GM21723 (cell line): ENCODE data around the gene CEACAM19.
"Not testable (repeated sequence)": the region's sequence is repeated elsewhere in the genome, so short reads cannot be mapped to it uniquely, and the experiment has no call there.

ENCODE experiments used
- ATAC-seq: cut with Tn5 transposase; IDR thresholded peaks from one replicate; pipeline ENCODE4 v1.9.1; 2021; ENCODE audit warnings: mild to moderate bottlenecking, moderate library complexity; ENCODE audit not compliant: unreplicated experiment

The CEACAM19 gene

GRCh38 chr19:44720396-44720795 lies 49.1 kb downstream of the CEACAM19 start:
- not testable (repeated sequence) for ATAC-seq

GRCh38 chr19:44720945-44721344 lies 49.7 kb downstream of the CEACAM19 start:
- no peak for ATAC-seq

GRCh38 chr19:44721369-44721768 lies 50.1 kb downstream of the CEACAM19 start:
- not testable (repeated sequence) for ATAC-seq

GRCh38 chr19:44722131-44723121 lies 51.1 kb downstream of the CEACAM19 start:
- ATAC-seq: no peak

DNA sequence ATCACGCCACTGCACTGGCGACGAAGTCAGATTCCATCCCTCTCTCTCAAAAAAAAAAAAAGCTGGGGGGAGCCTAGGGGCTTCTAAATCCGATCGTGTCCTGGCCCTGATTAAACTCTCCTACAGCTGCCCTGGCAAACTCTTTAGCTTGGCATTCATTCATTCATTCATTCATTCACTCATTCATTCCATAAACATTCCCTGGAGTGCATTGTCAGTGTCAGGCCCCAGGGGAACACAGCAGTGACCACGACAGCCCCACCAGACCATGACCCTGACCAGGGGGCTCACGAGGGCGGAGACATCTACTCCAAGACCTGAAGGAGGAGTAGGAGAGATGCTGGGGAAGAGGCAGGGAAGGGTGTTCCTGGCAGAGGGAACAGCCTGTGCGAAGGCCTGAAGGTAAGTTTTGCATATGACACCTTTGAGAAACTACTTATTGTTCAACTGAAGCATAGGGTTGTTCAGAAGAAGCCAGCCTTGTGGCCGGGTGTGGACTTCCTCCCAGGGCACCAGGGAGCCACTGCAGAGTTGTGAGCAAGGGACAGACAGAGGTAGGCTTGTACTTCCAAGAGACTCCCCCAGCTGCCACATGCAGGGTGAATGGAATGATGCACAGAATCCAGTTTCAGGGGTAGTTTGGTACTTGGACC lies 52.1 kb downstream of the CEACAM19 start:
- no peak for ATAC-seq

DNA sequence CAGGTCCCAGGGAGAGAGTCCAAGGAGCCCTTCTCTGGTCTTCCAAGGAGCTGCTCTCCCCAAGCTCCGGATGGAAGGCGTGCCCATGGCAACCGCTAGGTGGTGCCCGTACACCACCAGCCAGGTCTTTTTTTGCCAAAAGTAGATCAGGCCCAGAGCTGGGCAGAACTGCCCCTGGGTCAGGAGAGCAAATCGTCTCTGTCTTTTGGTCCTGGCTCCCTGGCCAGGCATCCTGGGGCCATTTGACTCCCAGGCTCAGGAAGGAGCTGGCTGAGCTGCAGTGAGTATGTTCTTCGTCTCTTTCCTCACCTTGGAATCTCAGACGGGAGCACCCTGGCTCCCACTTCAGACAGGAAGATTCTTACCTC lies 52.7 kb downstream of the CEACAM19 start:
- ATAC-seq: no peak

DNA sequence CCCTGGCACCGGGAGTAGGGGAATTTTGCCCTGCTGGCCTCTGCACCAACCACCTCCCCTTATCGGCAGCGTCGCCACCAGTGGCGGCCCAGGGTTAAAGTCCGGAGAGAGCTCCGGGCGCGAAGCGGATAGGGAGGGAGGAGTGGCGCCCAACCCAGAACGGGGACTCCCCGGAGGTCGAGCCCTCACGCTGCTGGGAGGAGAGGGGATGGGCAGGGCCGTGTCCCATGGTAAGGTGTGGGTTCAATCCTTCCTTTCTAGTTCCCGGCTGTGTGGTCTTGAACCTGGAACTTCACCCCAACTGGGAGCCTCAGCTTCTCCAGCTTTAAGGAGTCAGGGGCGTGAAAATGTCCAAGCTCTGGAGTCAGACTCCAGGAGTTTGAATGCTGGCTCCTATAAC lies 54.0 kb downstream of the CEACAM19 start:
- no peak for ATAC-seq

DNA sequence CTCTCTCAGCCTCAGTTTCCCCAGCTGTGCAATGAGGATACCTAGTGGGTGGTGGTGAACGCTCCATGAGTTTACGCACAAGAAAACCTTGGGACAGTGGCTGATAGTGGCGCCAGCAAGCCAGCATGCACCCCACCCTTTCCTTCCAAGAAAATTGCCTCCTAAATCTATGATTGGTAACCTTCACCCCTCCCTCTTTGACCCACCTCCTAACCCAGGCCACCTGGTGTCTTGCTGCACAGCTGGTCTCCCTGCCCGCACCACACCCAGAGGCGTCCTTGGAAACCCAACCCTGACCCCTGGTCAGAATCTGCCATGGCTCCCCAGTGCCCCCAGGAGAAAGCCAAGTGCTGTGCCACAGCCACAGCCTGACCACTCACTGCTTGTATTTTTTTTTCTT lies 54.4 kb downstream of the CEACAM19 start:
- ATAC-seq: no peak

DNA sequence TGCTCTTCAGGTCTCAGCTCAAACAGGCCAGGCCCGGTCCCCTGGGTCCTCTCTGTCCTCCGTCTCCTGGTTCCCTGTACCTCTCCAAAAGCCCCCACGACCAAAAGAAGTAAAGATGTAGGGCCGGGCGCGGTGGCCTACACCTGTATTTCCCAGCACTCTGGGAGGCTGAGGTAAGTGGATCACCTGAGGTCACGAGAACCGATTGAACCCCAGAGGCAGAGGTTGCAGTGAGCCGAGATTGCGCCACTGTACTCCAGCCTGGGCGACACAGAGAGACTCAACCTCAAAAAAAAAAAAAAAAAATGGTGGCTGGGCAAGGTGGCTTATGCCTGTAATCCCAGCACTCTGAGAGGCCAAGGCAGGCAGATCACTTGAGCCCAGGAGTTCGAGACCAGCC lies 55.2 kb downstream of the CEACAM19 start:
- ATAC-seq: no peak

DNA sequence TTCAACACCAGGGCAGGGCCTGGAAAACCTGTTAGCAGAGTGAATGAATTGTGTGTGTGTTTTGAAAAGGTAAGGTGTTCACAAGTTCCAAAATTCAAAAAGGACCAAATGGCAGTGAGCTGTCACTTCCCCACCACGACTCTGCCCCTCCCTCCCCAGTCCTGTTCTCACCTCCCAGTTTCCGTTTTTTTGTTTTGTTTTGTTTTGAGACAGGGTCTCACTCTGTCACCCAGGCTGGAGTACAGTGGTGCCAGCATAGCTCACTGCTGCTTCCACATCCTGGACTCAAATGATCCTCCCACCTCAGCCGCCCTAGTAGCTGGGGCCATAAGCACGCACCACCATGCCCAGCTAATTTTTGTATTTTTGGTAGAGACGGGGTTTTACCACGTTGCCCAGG lies 56.9 kb downstream of the CEACAM19 start:
- ATAC-seq: no peak

GRCh38 chr19:44729516-44730033 lies 58.3 kb downstream of the CEACAM19 start:
- no peak for ATAC-seq

DNA sequence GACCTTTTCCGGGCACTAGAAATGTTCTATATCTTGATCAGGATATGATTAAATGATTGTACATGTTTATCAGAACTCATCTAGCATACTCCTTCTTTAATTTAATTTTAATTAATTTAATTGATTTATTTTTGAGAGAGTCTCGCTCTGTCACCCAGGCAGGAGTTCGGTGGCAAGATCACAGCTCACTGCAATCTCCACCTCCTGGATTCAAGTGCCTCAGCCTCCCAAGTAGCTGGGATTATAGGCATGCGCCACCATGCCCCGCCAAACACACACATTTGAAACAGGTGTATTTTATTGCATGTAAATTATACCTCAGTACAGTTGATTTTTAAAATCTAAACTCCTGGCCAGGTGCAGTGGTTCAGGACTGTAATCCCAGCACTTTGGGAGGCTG lies 59.8 kb downstream of the CEACAM19 start:
- no peak for ATAC-seq

DNA sequence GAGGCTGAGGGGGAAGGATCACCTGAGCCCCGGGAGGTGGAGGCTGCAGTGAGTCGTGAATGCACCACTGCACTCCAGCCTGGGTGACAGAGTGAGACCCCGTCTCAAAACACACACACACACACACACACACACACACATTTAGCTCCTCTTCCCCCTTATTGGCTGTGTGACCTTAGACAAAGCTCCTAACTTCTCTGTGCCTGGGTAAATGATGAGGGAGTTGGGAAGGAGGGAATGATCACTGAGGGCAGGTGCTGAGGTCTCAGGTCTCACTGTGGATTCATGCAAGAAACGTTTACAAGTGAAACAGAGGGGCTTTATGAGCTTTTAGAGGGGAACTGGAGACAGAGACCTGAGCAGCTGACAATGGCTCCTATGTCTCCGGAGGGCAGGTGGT lies 60.3 kb downstream of the CEACAM19 start:
- no peak for ATAC-seq

GRCh38 chr19:44732235-44733014 lies 61.1 kb downstream of the CEACAM19 start:
- no peak for ATAC-seq
